Glomerular visceral epithelial cell (primary cell): ENCODE results near the gene CFAP46.
"Not testable (repeated sequence)": the region's sequence is repeated elsewhere in the genome, so short reads cannot be mapped to it uniquely, and the experiment has no call there.

ENCODE experiments used
- DNase-seq: peaks from one replicate; pipeline ENCODE4 v3.0.0-alpha.2; 2016; ENCODE audit errors: extremely low spot score

The CFAP46 gene

GRCh38 chr10:132944510-132944909 lies 2.1 kb upstream of the CFAP46 start:
- no peak for DNase-seq

GRCh38 chr10:132943791-132944404 lies 1.5 kb upstream of the CFAP46 start:
- no peak for DNase-seq

DNA sequence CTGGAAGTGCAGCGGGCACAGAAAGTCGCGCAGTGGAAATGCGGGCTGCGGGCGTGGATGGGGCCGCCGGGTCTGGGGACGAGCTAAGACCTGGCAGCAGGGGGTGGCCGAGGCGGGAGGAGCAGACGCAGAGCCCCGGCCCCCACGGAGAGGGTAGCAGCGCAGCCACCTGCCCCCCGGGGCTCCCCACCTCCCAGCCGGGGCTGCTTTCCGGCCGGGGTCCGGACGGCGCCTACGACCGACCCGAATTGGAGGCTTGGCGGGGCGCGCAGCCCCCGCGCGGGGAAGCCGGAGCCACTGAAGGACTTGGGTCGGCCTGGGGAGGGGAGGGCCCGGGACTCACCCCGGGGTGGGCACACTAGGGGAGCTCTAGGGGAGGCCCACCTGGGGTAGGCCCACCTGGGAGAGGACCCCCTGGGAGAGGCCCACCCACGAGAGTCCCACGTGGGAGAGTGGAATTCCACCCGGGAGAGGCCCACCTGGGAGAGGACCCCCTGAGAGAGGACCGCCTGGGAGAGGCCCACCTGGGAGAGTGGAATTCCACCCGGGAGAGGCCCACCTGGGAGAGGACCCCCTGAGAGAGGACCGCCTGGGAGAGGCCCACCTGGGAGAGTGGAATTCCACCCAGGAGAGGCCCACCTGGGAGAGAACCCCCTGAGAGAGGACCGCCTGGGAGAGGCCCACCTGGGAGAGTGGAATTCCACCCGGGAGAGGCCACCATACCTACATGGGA lies 854 bp upstream of the CFAP46 start:
- DNase-seq: no peak

- no peak for DNase-seq
These were observed 724 bp downstream of the CFAP46 start for GRCh38 chr10:132941640-132942051.

DNA sequence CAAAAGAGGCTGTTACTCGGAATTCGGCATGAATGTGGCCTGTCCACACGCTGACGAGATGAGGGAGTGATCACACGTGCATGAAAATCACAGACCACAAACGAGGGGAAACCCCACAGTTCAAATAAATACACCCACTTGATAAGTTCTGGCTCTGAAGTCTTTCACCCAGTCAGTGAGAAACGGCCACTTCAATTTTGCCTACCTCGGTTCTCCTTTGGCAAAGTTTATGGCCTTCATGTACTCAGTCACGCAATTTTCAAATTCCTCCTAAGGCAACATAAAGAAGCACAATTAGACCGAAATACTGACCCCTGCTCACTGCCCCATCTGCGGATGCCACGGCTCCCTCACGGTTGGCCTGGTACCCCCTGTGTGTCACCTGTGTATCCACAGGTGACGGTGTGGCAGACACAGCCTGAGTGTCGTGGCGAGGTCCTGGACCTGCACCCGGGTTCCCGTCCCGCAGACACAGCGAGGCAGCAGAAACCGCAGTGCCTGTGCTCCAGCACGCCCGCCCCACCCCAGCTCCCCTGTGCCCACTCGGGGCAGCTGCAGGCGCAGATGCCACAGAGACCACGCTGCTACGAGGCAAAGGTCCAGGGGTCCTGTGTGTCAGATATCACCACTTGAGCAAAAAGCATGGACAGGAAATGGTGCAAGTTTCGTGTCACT lies 1.4 kb downstream of the CFAP46 start:
- no peak for DNase-seq

DNA sequence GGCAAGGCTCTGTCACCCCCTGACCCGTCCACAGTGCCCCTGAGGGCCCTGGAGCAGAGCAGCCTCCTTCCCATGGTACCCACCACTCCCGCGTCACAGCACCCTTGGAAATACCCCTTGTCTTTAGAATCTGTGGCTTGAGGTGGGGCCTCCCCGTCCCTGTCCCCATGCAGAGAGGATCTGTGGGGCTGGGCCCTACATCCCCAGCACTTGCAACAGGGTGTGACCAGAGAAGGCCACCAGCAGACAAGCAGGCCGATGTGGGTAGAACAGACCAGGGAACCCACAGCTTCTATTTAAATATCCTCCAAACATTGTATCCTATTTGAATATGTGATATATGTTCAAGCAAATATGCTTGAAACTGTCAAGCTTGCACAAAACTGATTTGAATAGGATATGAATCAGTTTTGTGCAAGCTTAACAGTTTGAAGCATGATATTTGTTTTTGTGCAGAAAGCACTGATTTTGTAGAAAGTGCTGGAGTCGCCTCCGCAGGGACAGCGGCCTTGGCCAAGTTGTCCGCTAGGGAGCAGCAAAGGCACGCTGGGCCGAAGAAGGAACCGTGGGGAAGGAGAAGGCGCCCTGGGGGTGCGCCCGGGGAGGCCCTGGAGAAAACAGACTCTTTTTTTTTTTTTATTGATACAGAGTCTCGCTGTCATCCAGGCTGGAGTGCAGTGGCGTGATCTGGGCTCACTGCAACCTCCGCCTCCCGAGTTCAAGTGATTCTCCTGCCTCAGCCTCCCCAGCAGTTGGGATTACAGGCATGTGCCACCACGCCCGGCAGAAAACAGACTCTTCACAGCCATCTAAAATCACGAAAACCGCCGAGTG lies 2.2 kb downstream of the CFAP46 start:
- no peak for DNase-seq

DNA sequence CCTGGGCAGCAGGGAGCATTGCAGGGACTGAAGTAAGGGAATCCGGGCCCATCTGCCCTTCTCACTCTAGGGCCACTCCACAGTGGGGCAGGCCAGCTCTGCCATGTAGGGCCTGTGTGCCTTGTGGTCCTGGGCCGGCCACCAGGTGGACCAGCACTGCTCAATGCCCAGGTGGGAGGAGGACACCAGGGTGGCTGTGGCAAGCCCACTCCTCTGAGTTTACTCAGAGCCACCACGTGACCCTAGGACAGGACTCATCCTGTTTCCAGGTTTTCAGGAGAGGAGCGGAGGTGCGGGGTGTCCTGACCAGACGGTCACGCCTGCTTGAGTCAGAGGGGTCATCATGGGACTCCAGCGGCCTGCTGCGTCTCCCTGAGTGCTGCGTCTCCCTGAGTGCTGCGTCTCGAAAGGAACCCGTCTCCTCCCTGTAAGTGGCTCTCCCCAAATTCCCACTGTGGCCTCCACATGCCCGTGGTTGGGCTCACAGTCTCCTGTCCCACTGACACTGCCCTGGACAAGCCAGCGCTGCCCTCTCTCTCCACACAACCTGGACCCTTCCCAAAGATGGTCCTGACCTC lies 2.9 kb downstream of the CFAP46 start:
- no peak for DNase-seq

GRCh38 chr10:132938472-132939339 lies 3.7 kb downstream of the CFAP46 start:
- DNase-seq: peak; percentile 12

GRCh38 chr10:132937861-132938260 lies 4.5 kb downstream of the CFAP46 start:
- DNase-seq: no peak

DNA sequence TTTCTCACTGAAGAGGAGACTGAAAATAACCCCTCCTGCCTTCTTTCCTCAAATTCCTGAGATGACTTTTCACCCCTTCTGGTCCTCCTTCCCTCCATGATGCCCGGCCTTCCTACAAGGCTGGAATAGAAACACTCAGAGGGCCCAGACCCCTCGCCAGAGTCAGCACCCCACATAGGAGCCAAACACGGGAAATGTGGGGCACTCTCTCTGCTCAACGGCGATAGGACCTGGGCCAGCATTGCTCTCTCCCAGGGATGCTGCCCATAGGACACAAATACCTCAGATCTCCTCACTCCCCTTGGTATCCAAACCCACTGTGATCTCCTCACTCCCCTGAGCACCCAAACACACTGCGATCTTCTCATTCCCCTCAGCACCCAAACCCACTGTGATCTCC lies 7.4 kb downstream of the CFAP46 start:
- no peak for DNase-seq

GRCh38 chr10:132933308-132934042 lies 8.9 kb downstream of the CFAP46 start:
- no peak for DNase-seq

GRCh38 chr10:132932461-132933307 lies 9.7 kb downstream of the CFAP46 start:
- DNase-seq: no peak

DNA sequence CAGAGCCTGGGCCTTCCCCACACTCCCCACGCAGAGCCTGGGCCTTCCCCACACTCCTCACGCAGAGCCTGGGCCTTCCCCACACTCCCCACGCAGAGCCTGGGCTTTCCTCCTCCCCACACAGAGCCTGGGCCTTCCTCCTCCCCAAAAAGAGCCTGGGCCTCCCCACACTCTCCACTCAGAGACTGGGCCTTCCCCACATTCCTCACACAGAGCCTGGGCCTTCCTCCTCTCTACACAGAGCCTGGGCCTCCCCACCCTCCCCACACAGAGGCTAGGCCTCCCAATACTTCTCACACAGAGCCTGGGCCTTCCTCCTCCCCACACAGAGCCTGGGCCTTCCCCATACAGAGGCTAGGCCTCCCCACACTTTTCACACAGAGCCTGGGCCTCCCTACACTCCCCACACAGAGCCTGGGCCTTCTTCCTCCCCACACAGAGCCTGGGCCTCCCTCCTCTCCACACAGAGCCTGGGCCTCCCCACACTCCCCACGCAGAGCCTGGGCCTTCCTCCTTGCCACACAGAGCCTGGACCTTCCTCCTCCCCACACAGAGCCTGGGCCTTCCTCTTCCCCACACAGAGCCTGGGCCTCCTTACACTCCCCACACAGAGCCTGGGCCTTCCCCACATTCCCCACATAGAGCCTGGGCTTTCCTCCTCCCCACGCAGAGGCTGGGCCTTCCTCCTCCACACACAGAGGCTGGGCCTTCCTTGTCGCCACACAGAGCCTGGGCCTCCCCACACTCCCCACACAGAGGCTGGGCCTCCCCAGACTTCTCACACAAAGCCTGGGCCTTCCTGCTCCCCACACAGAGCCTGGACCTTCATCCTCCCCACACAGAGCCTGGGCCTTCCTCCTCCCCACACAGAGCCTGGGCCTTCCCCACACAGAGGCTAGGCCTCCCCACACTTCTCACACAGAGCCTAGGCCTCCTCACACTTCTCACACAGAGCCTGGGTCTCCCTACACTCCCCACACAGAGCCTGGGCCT lies 10.8 kb downstream of the CFAP46 start:
- DNase-seq: not testable (repeated sequence)

- not testable (repeated sequence) for DNase-seq
These were observed 11.7 kb downstream of the CFAP46 start for GRCh38 chr10:132930701-132931100.

- DNase-seq: no peak
These were observed 12.3 kb downstream of the CFAP46 start for GRCh38 chr10:132929953-132930548.

GRCh38 chr10:132929480-132929879 lies 12.9 kb downstream of the CFAP46 start:
- no peak for DNase-seq

GRCh38 chr10:132928261-132928660 lies 14.1 kb downstream of the CFAP46 start:
- no peak for DNase-seq
